HCT116 (cell line): Measurements from ENCODE around the gene RPRM. TPM values are rescaled to one million over a fixed set of nuclear protein-coding genes. Genes with fewer than 3 reads are reported as not detected.

Experiments used
- ATAC-seq: fragments of 200-7000 bp; cut with Tn5 transposase; 2 replicates; pipeline ENCODE4 v1.9.1; 2020; ENCODE audit warnings: mild to moderate bottlenecking, moderate library complexity
- BruUV-seq: library from RNA; stranded (reverse); fragments of 400-500 nt; replicated peaks from 2 replicates; lab custom pipeline; 2021; lab: Mats Ljungman, UMichigan
- CTCF ChIA-PET: fragments of 300-600 bp; sonication (Branson Sonifier 250); formaldehyde crosslinking; loops from one replicate; lab custom pipeline; 2021; ENCODE audit warnings: antibody characterized with exemption; lab: Charles Lee
- POLR2A ChIA-PET: fragments of 300-600, 350-600 bp; sonication (Branson Sonifier 250); formaldehyde crosslinking; loops from one replicate; lab custom pipeline; 2021; ENCODE audit warnings: antibody characterized with exemption; lab: Charles Lee
- RAD21 ChIA-PET, 2 experiments: fragments of 300-600 bp; sonication (Branson Sonifier 250); formaldehyde crosslinking; loops; one replicate each; lab custom pipeline; 2023; ENCODE audit warnings: low total read pairs in 2 of 2; ENCODE audit not compliant: uncharacterized antibody in 2 of 2, unreplicated experiment in 2 of 2, low non-redundant PET in 1 of 2; lab: Charles Lee
- DNase-seq: peaks from one replicate; pipeline ENCODE4 v3.0.0-alpha.2; 2010; ENCODE audit warnings: low read depth, low spot score
- H2AFZ ChIP-seq: fragments of 200-600 bp; shearing (Covaris generic), sonication (generic); 2 replicates; pipeline ENCODE4 v1.6.1; 2017; ENCODE audit warnings: low read depth, mixed run types, mixed read lengths, antibody characterized with exemption, low read length; ENCODE audit not compliant: poor library complexity, severe bottlenecking
- H3K27ac ChIP-seq: 2 replicates; pipeline ENCODE4 v1.5.1; 2012; ENCODE audit warnings: low read depth, low read length
- H3K27me3 ChIP-seq: fragments of 200-600 bp; sonication (generic); 2 replicates; pipeline ENCODE4 v1.6.1; 2016; ENCODE audit warnings: mixed run types, low read length, mixed read lengths; ENCODE audit not compliant: insufficient read depth
- H3K36me3 ChIP-seq, 2 experiments: fragments of 200-500 bp in 1 of 2; fragments of 200-600 bp in 1 of 2; sonication (Bioruptor generic) in 1 of 2; sonication (generic) in 1 of 2; 2 replicates each; pipeline versions ENCODE4 v1.5.1 to v1.6.1; 2014 to 2016; ENCODE audit warnings: low read length in 2 of 2, inconsistent platforms in 1 of 2, mixed read lengths in 1 of 2, mixed run types in 1 of 2; ENCODE audit not compliant: insufficient read depth in 2 of 2, control insufficient read depth in 1 of 2
- H3K4me1 ChIP-seq, 2 experiments: fragments of 200-600 bp in 1 of 2; sonication (generic) in 1 of 2; 2 replicates each; pipeline versions ENCODE4 v1.5.1 to v1.6.1; 2012 to 2017; ENCODE audit warnings: low read length in 2 of 2, inconsistent platforms in 1 of 2, mild to moderate bottlenecking in 1 of 2, mixed read lengths in 1 of 2, mixed run types in 1 of 2, moderate library complexity in 1 of 2; ENCODE audit not compliant: insufficient read depth in 2 of 2, control insufficient read depth in 1 of 2
- H3K4me2 ChIP-seq: fragments of 200-600 bp; sonication (generic); 2 replicates; pipeline ENCODE4 v1.6.1; 2017; ENCODE audit warnings: mixed run types, low read length, mixed read lengths
- H3K4me3 ChIP-seq, 2 experiments: fragments of 200-600 bp in 1 of 2; sonication (generic) in 1 of 2; replicated peaks in 1 of 2; 2 replicates each; pipeline ENCODE4 v1.5.1; 2011 to 2016; ENCODE audit warnings: low read length in 2 of 2, control low read depth in 1 of 2, low read depth in 1 of 2, mild to moderate bottlenecking in 1 of 2, mixed read lengths in 1 of 2, mixed run types in 1 of 2
- H3K79me2 ChIP-seq: fragments of 200-600 bp; sonication (generic); 2 replicates; pipeline ENCODE4 v1.6.1; 2017; ENCODE audit warnings: mild to moderate bottlenecking, mixed run types, low read length, moderate library complexity, mixed read lengths; ENCODE audit not compliant: insufficient read depth
- H3K9ac ChIP-seq: fragments of 200-600 bp; sonication (generic); 2 replicates; pipeline ENCODE4 v1.6.1; 2016; ENCODE audit warnings: low read length, mixed read lengths
- H3K9me2 ChIP-seq: fragments of 200-600 bp; sonication (generic), shearing (Covaris generic); 2 replicates; pipeline ENCODE4 v1.6.1; 2017; ENCODE audit warnings: mixed run types, mild to moderate bottlenecking, moderate library complexity; ENCODE audit not compliant: insufficient read depth
- H3K9me3 ChIP-seq, 2 experiments: fragments of 200-500 bp in 1 of 2; fragments of 200-600 bp in 1 of 2; sonication (Bioruptor generic) in 1 of 2; sonication (generic) in 1 of 2; 2 replicates each; pipeline ENCODE4 v1.6.1; 2014 to 2017; ENCODE audit warnings: low read length in 2 of 2, mixed read lengths in 2 of 2, inconsistent platforms in 1 of 2, low read depth in 1 of 2, mild to moderate bottlenecking in 1 of 2, mixed run types in 1 of 2, moderate library complexity in 1 of 2; ENCODE audit not compliant: control insufficient read depth in 1 of 2, insufficient read depth in 1 of 2
- H4K20me1 ChIP-seq: fragments of 200-600 bp; sonication (generic), shearing (Covaris generic); 2 replicates; pipeline ENCODE4 v1.6.1; 2017; ENCODE audit warnings: mixed run types, mild to moderate bottlenecking, moderate library complexity; ENCODE audit not compliant: insufficient read depth
- CBX3 ChIP-seq: IDR thresholded peaks from 2 replicates; pipeline ENCODE4 v1.6.1; 2012; ENCODE audit warnings: low read depth
- CTCF ChIP-seq, 3 experiments: fragments of 200-600 bp in 1 of 3; sonication (generic) in 1 of 3; IDR thresholded peaks in 2 of 3; conservative IDR thresholded peaks in 1 of 3; 2 replicates each; pipeline ENCODE4 v1.5.1; 2012 to 2017; ENCODE audit warnings: low read depth in 2 of 3, low read length in 2 of 3, antibody characterized with exemption in 1 of 3, borderline replicate concordance in 1 of 3, control low read depth in 1 of 3, mild to moderate bottlenecking in 1 of 3, mixed read lengths in 1 of 3, mixed run types in 1 of 3, moderate library complexity in 1 of 3; ENCODE audit not compliant: insufficient read depth in 1 of 3
- EZH2 ChIP-seq: fragments of 200-600 bp; sonication (generic); IDR thresholded peaks from 2 replicates; pipeline ENCODE4 v1.6.1; 2017; ENCODE audit warnings: antibody characterized with exemption, mixed run types
- EZH2phosphoT487 ChIP-seq: fragments of 200-600 bp; IDR thresholded peaks from 2 replicates; pipeline ENCODE4 v1.6.1; 2018; ENCODE audit warnings: antibody characterized with exemption, borderline replicate concordance
- FOSL1 ChIP-seq: IDR thresholded peaks from 2 replicates; pipeline ENCODE4 v1.6.1; 2012; ENCODE audit warnings: low read depth
- POLR2AphosphoS5 ChIP-seq: IDR thresholded peaks from 2 replicates; pipeline ENCODE4 v1.6.1; 2011; ENCODE audit warnings: mild to moderate bottlenecking, low read depth, low read length, moderate library complexity
- RAD21 ChIP-seq: IDR thresholded peaks from 2 replicates; pipeline ENCODE4 v1.6.1; 2012; ENCODE audit warnings: low read depth, mild to moderate bottlenecking
- SP1 ChIP-seq: IDR thresholded peaks from 2 replicates; pipeline ENCODE4 v1.6.1; 2012; ENCODE audit warnings: low read depth
- SRF ChIP-seq: IDR thresholded peaks from 2 replicates; pipeline ENCODE4 v1.6.1; 2012; ENCODE audit warnings: low read depth
- TCF7L2 ChIP-seq: IDR thresholded peaks from 2 replicates; pipeline ENCODE4 v1.7.0; 2011; ENCODE audit warnings: borderline replicate concordance, inconsistent platforms; ENCODE audit not compliant: insufficient read depth, insufficient read length; ENCODE audit errors: extremely low read depth
- ZBTB33 ChIP-seq: IDR thresholded peaks from 2 replicates; pipeline ENCODE4 v1.6.1; 2011; ENCODE audit warnings: mild to moderate bottlenecking, low read length, moderate library complexity; ENCODE audit not compliant: insufficient replicate concordance; ENCODE audit errors: extremely low read depth
- ZFX ChIP-seq: fragments of 450-650 bp; IDR thresholded peaks from 2 replicates; pipeline ENCODE4 v1.6.1; 2017
- intact Hi-C: fragments of 100-400 bp; cut with micrococcal nuclease; formaldehyde crosslinking; loops from 2 replicates; pipeline ENCODE4 v1.10.0; 2022
- total RNA-seq: library from RNA; stranded (reverse); gene quantifications from one replicate; pipeline ENCODE4 v1.2.1, GENCODE V29; 2021; ENCODE audit not compliant: unreplicated experiment
- TF ChIP-seq, protein P1 (sequence below): IDR thresholded peaks from 2 replicates; pipeline ENCODE4 v1.6.1; 2012; ENCODE audit warnings: low read depth
- TF ChIP-seq, protein P2 (sequence below): IDR thresholded peaks from 2 replicates; pipeline ENCODE4 v1.6.1; 2012

RPRM gene
- total RNA-seq, 1 experiment from 2014 or later, result not detected

DNA sequence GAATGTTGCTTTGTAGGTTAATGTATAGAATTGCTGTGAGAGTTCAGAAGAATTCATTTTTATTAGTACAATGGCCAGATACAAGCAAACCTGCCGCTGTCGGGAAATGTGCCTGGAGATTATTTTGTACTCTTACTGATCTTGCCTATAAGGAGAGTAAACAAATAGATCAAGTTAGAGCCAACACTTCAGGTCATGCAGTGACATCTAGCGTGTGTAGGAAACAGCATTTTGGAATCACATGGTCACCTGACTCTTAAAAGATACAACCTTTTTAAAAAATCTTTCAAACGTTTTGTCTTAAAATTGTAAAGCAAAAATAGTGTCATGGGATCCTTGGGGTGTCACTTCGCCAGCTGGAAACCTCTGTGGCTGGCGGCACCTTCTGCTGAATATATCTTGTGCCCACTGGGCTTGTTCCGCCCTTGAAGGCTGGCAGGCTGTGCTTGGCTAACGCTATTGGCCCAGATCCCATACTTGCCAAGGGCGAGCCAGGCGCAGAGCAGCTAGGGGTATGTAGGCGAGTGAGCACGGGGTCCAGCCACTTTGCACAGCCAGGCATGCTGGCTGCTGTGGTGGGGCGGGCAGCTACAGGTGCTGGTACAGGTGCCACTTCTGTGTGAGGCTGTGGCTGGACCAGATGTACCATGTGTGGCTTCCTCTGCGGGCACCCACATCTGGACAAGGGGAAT lies 19.5 kb upstream of the RPRM start:
- CTCF ChIA-PET, result no interaction called here

More for the DNA sequence above, 19.5 kb upstream of the RPRM start:
- H3K9me3 ChIP-seq, result no peaks in the 10 kb centered on the region
- H4K20me1 ChIP-seq, result no peaks in the 10 kb centered on the region
- no peak overlapping the region for H3K9ac ChIP-seq
- no peaks in the 10 kb centered on the region for H3K79me2 ChIP-seq
- H3K4me1 ChIP-seq, result no peaks in the 10 kb centered on the region
- no peak overlapping the region for H3K4me2 ChIP-seq
- H3K27ac ChIP-seq, result no peak overlapping the region
- no peak overlapping the region for H2AFZ ChIP-seq
- H3K36me3 ChIP-seq, result no peaks in the 10 kb centered on the region
- ChIA-PET RAD21 (no interaction called here), POLR2A (no interaction called here)
- H3K27me3 ChIP-seq, result no peaks in the 10 kb centered on the region
- no peak for DNase-seq
- BruUV-seq, result no TSS peak
- no peak overlapping the region for H3K4me3 ChIP-seq
- TF ChIP-seq POLR2AphosphoS5 (no peak), ZBTB33 (no peak), ZFX (no peak), SRF (no peak), RAD21 (no peak), CTCF (IDR thresholded peaks at IDR 0.05 in 2 of 3, conservative IDR thresholded peaks at IDR 0.05 in 1 of 3; ENCODE audit: borderline replicate concordance in 1 of 3, insufficient read depth in 1 of 3, low read depth in 2 of 3, low read length in 2 of 3) (no peak), CBX3 (no peak), FOSL1 (no peak), TCF7L2 (no peak), SP1 (no peak), EZH2 (no peak), EZH2phosphoT487 (no peak)
- TF ChIP-seq, protein P1, sequence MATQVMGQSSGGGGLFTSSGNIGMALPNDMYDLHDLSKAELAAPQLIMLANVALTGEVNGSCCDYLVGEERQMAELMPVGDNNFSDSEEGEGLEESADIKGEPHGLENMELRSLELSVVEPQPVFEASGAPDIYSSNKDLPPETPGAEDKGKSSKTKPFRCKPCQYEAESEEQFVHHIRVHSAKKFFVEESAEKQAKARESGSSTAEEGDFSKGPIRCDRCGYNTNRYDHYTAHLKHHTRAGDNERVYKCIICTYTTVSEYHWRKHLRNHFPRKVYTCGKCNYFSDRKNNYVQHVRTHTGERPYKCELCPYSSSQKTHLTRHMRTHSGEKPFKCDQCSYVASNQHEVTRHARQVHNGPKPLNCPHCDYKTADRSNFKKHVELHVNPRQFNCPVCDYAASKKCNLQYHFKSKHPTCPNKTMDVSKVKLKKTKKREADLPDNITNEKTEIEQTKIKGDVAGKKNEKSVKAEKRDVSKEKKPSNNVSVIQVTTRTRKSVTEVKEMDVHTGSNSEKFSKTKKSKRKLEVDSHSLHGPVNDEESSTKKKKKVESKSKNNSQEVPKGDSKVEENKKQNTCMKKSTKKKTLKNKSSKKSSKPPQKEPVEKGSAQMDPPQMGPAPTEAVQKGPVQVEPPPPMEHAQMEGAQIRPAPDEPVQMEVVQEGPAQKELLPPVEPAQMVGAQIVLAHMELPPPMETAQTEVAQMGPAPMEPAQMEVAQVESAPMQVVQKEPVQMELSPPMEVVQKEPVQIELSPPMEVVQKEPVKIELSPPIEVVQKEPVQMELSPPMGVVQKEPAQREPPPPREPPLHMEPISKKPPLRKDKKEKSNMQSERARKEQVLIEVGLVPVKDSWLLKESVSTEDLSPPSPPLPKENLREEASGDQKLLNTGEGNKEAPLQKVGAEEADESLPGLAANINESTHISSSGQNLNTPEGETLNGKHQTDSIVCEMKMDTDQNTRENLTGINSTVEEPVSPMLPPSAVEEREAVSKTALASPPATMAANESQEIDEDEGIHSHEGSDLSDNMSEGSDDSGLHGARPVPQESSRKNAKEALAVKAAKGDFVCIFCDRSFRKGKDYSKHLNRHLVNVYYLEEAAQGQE, result no peak
- TF ChIP-seq, protein P2, sequence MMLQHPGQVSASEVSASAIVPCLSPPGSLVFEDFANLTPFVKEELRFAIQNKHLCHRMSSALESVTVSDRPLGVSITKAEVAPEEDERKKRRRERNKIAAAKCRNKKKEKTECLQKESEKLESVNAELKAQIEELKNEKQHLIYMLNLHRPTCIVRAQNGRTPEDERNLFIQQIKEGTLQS, result no peak
- TF ChIP-seq, all 23 proteins: peak for 0
- no peaks in the 10 kb centered on the region for H3K9me2 ChIP-seq
- intact Hi-C loops, result no loop called here
- no peak for ATAC-seq
